Amniotic epithelial cell (primary cell): ENCODE results near the gene ZDHHC1.
"Not testable (repeated sequence)": the region's sequence is repeated elsewhere in the genome, so short reads cannot be mapped to it uniquely, and the experiment has no call there.

Experiments used
- DNase-seq: peaks from one replicate; pipeline ENCODE4 v3.0.0-alpha.2; 2010; ENCODE audit warnings: low read depth

ZDHHC1 gene

DNA sequence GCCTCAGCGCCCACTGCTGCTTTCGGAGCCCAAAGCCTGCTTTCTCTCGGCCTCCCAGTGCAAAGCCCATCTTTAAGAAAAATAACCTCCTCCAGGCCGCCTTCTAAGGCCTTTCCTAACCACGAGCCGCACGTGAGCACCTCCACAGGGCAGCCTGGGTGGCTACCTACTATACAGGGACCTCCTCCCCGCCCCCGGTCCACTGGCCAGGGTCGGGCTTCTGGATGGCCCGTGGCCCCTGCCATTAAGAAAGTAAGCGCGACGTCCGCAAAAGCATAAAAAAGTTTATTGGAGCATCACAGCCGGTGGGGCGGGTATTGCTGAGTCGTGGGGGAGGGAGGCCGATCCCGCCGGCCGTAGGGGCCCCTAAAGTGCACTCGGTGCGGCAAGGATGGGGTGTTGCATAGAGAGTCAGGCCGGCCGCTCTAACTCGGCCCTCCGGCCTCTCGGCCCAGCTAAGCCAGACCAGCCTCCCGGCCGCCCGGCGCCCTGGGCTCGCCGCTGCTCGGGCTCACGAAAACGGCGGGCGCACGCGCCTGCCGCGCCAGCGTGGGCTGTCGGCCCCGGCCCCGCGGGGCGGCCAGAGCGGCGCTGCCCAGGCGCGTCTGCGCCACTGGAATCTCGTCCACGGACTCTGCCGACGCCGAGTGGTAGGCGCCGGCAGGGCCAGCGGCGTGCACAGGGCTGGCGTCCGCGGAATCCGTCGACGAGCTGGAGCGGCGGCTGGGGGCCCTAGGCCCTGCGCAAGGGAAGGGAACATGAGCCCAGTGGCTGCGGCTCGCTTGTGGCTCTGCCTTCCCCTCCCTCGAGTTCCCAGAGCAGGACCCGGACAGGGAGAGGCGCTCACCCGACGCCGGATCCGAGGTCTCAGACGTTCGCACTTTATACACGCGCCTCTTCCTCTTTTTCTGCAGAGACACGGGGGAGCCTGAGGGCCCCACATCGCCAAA lies 21.8 kb downstream of the ZDHHC1 start:
- no peak for DNase-seq

DNA sequence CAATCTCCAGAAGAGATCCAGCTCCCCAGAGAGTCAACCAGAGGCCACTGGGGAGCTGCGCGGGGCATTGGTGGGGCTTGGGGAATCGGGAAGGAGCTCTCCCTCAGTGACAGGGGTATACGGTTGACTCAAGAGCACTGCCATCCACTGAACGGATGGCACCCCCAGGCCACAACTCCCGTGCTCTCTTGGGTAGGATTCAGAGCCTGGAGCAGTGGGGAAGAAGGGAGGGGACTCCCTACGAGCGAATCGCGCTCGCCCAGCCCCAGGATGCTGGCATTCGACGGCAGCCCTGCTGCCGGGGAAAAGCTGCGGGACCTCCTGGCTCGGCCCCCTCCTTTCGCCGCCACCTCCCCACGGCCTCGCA lies 22.5 kb downstream of the ZDHHC1 start:
- DNase-seq, result no peak

DNA sequence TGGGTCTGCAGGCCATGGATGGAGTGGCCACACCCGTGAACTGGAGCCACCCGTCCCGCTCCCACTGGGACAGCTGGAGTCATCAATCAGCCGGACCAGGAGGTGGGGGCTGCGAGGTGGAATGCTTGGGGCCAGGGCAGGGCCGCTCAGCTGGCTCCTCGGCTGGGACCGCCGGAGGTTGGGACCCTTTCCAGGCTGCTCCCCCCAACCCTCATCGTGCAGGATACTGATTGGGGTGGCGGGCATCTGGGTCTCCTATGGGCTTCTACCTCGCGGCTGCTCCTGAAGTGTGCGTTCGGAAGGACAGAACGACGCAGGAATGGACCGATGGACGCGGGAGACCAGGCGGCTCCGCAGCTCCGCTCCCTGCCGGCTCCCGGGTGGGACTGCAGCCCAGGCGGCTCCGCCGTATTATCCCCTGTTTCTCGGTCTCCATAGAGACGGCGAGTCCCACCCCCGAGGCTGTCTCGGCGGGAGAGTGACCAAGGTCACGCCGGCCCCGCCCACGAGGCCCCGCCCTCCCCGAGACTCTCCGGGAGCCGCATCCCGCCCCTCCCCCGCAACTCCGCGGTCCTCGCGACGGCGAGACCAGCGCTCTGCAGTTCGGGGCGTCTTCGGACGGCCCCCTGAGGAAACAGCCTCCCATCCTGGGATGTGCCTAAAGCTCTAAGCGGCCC lies 23.0 kb downstream of the ZDHHC1 start, which contains the start of gene TPPP3:
Gene TPPP3, minus strand, starts transcription at position 388 of the 677 bp plus-strand sequence. CDS start 2,387 bp downstream, outside the sequence.
- peak; percentile 62 for DNase-seq

DNA sequence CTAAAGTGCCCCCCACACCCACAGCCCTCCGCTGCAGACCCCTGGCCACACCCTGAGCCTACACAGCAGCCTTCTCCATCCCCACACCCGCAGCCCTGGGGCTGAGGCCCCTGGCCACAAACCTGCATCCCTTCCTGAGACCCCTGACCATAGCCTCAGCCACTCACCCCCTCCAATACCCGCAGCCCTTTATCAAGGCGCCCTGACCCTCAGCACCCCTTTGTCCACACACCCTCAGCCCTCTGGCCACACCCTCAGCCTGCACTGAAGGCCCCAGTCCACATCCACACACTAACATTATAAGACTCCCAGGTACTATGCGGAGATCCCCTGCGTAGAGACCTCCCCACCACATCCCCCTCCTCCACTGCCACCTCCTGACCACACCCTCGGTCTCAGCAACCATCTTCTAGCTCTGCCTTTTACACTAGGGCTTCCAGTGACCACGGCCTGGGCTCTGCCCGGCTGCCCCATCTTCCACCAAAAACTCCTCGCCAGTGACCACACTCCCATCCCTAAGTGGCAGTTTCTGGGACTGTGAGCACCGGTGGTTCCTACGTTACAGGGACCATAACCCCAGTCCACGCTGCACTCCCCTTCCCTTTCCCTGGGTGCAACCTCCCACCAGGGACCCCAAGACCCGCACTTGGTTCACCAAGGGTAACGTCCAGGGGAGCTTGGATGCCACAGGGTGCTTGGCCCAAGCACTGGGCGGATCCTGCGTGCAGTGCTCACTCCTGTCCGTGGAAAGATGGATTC lies 23.8 kb downstream of the ZDHHC1 start:
- DNase-seq, result no peak

DNA sequence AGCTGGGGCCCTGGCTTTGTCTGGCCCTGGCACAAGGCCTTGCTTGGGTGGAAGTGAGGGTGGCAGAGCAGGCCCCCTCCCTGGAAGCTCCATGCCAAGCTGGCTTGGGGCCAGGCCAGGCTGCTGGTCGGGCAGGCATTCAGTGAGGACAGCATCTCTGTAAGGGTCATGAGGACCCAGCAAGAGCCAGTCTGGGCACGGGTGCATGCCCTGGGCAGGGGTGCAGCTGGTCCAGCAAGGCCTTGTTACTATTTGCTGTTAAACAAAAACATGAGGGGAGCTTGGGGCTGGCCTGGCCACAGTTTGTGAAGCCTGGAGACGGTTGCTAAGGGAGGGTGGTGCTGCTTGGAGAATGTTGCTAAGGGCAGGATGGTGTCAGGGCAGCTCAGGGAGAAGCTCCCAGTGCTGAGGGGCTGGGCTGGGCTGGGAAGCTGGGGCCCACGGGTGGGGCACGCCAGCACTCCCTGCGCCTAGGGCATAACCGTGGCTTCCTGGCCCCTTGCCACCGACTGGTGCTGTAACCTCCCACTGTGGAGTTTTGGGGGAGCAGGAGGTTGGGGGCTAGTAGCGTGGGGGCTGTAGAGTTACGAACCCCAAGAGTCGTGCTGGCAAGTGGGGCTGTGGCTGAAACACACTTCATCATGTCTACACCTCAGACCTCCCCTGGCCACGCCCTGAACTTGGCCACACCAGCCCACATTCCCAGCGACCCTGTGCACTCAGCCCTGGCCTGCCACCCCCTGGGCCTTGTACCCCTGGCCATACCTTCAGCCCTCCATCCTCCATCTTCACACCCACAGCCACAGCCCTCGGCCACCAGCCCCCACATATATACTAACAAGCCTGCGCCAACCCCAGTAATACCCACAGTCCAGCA lies 24.6 kb downstream of the ZDHHC1 start:
- no peak for DNase-seq

DNA sequence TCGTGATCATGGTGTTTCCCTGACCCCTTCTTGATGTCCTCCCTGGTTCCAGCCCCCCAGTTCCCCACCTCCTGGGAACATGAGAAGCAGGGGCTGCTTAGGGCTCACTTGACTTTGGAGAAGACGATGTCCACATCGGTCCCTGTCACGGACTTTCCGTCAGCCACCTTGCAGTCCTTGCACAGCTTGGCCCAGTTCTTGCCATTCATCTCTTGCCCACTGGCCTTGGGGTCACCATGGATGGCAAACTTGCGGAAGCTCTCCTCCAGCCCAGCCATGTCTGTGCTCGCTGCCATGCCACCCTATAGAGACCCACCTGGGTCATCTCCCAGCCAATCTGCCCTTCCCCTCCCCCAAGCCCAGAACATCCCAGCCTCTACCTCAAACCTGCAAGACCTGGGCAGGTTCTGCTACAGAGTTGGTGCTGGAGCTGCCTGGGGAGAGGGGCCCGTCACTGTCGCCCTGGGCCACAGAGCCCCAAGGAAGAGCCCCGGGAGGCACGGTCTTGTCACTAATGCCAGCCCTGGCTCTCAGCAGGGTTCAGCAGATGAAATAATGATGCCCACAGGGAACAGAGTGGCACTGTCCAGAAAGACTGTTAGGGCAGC lies 25.4 kb downstream of the ZDHHC1 start:
- DNase-seq, result no peak

DNA sequence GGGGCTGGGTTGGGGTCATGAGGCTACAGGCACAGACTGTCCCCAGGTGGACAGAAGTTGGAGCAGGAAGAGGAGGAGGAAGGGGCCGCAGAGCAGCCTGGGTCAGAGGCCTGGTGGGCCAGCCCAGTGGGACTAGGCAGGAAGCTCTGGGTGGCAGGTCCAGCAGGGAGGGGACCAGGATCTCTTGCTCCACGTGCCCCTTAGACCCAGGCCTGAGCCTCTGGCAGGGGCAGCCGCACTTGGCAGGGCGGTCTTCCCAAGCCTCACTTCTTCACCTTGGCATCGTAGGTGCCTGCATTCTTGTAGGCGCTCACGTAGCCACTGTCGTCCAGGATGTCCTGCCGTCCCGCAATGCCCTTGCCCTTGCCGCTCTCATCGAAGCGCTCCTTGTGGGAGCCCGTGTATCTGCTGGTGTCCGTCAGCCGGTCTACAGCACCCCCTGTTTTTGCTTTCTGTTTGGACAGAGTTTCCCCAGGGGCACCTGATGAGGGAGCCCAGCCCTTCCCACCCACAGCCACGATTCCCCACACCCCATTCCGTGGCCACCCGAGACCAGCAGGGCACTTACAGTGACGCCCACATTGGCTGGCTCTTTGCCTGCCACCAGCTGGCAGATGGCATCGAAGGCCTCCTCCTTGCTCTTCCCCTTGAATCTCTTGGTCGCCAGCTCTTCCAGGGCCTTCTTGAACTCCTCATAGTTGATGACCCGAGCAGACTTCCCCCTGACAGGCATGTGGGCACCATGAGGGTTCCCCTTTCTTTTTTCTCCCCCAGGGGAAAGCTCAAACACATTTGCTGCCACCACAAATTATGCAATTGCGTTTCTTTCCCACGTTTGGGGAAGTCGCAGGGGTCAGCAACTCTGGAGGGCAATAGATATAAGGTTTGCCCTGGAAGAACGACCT lies 26.1 kb downstream of the ZDHHC1 start:
- DNase-seq, result no peak

DNA sequence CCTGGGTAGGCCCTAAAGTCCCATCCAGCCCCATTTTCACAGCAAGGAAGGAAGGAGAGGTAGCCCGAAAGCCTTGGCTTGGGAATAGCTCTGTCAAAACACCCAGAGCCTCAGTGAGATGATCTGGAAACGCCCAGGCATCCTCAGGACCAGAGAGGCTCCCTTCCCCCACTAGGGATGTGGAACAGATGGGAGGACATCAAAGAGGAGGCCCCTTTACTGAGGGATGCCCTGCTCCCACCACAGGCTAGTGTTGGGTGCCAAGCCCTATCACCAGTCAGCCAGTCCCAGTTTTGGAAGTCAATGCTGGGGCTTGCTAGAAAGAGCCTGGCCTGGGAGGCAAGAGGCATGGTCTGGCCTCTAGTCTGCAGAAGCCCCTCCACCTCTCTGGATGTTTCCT lies 27.7 kb downstream of the ZDHHC1 start:
- no peak for DNase-seq

DNA sequence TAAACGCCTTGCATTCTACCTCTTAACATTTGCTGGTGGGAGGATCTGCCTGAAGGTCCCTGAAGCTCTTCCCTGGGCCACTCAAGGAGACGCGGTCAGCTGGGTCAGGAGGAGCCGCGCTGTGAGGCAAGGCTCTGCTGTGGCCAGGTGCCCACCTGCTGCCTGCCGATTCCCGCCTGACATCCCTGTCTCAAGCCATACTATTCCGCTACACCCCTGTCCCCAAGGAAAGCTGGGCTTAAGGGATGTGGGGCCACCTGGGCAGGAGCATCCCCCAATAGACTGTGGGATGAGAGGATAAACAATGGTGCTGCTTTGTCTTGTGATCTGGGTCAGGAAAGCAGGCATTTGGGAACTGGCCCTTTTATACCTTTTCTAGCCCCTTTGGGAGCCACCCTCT lies 28.1 kb downstream of the ZDHHC1 start:
- no peak for DNase-seq

DNA sequence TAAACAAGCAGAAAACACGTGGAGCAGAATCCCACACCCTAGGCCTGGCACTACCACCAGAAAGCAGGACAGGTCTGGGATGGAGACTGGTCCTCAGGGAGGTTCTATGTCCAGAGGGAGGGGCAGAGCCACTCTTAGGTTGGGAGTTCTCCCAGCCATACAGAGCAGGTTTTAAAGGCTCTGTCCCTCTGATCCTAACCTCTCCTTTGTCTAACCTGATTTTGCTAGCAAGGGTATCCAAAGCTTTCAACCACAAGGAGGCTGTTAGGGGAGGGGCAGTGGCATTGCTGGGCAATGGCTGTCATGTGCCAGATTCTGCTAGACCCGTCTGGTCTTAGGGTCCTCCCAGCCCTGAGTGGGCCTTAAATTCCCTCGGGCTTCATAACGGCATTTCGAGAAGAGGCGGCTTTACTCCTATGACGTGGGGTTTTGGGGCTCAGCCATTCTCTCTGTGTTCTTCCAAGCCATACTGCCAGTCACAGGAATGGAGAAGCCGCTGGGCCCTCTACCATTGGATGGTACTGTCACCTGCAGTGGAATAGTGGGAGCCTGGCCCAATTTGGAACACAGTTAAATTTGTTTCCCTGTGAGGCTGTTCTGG lies 28.7 kb downstream of the ZDHHC1 start:
- DNase-seq, result no peak

DNA sequence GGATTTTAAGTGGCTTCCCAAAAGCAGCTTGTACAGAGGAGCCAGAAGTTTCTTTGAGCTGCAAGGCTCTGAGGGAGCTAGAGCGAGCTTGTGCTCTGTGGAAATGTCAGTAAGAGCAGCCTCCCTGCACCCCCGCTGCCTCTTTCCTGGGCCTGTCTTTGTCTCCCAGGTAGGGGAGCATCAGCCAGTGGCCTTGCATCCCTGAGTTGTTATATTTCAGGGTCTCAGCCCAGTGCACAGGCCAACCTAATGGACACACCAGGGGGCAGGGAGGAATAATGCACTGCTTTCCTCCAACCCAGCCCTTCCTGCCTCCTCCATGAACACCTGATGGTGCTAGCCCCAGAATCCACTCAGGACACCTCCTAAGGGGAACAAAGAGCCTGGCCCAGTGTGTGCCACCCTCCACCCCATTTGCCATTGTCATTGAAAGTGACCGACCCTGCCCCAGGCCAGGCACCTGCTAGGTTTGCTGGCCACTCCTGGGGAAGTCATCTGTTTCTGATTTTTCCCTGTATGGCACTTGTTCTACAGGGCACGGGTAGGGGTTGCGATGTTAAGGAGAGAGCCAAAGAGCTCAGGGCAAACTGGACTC lies 29.3 kb downstream of the ZDHHC1 start:
- no peak for DNase-seq

DNA sequence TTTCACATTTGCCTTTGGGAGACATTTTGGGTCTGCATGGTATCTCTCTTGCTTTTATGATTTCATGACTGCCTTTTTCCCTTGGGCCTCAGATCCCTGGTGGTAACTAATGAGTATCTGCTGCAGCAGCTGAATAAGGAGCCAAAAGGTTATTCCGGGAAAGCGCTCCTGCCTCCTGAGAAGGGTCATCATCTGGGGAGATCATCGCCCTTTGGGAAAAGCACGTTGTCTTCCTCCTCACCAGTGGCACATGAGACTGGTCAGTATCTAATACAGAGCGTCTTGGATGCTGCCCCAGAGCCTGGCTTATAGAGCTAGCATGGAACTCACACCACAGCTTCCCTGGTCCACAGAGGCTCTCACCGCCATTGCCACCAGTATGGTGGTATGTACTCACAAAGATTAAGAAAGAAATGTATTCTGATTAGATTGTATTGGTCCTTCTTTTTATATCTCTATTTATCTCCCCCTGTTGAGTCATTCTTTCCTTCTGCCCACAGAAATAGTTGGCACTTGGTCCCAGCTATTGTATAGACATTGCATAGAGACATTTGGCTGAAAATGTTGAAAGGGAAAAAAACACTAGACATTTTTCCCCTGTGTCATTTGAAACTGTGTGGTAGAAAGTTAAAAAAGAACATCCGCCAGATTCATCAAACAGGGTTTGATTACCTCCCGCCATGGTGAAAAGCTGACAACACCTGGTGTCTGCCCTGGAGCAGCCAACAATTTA lies 31.3 kb downstream of the ZDHHC1 start:
- no peak for DNase-seq

DNA sequence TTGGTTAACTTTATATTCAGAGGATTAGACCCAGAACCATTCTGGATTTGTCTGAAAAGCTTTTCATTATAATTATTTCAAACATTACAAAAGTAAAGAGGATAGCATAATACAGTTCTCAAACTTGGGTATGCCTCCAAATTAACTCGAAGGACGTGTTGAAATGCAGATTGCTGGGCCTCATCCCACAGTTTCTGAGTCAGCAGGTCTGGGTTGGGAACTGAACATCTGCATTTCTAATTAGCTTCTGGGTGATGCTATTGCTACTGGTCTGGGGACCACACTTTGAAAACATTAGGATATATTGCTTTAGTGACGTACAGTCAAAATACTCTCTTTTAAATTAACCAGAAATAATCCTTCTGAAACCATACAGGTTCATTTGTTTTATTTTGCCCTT lies 33.0 kb downstream of the ZDHHC1 start:
- no peak for DNase-seq

DNA sequence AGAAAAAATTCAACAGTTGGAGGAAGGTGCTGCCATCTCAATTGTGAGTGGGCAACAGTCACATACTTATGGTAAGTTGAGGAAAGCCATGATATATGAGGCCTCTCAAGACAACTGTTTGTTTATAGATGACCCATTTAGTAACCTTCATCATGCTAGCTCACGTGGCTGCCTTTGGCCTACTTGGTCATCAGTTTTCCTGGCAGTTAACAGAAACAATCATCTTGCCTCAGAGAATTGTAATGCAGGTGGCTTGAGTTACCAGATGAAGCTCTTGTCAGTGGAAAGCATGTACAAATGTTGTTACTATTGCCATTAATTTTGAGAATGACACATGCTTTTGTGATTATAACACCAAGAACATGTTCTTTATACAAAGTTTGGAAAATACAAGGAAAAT lies 37.6 kb downstream of the ZDHHC1 start:
- DNase-seq, result peak; percentile 24

DNA sequence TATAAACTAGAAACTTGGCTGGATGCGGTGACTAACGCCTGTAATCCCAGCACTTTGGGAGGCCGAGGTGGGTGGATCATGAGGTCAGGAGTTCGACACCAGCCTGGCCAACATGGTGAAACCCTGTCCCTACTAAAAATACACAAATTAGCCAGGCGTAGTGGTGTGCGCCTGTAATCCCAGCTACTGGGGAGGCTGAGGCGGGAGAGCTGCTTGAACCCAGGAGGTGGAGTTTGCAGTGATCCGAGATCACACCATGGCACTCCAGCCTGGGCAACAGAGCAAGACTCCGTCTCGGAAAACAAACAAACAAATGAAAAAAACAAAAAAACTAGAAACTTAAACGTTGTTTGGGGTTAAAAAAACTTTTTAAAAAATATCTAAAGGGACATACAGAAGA lies 40.3 kb downstream of the ZDHHC1 start:
- not testable (repeated sequence) for DNase-seq

DNA sequence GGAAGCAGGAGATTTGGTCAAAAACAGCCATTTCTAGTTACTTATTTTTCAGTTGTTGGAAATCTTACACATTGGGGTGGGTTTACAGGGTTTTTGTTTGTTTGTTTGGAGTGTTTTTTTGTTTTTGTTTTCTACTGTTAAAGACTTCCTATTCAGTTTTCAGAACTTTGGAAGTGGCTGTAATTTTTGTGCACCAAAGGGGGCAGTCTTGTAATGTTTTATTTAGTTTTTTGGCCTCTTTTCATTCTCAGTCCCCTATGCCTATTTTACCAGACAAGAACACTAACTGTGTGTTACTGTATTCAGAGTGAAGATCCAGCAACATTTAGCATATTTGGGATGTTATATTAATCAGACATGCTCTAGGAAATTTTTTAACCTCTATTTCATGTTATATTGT lies 43.6 kb downstream of the ZDHHC1 start:
- peak; percentile 15 for DNase-seq

DNA sequence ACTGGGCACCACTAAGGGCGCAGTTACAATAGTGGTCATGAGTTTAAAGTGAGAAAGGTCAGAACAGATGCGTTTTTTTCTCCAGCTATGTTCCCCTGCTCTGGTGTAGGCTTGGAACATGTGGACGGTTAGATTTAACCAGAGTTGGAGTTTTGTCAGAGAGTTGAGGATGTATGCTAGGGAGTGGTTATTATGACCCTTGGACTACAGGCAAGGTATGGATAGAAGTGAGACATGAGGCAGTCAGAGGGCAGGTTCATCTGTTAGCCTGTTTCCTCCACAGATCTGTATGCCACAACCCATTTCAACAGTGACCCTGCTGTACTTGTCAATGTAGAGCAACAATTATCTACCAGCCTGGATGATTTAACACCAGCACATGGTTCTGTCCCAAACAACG lies 45.6 kb downstream of the ZDHHC1 start:
- DNase-seq, result no peak

DNA sequence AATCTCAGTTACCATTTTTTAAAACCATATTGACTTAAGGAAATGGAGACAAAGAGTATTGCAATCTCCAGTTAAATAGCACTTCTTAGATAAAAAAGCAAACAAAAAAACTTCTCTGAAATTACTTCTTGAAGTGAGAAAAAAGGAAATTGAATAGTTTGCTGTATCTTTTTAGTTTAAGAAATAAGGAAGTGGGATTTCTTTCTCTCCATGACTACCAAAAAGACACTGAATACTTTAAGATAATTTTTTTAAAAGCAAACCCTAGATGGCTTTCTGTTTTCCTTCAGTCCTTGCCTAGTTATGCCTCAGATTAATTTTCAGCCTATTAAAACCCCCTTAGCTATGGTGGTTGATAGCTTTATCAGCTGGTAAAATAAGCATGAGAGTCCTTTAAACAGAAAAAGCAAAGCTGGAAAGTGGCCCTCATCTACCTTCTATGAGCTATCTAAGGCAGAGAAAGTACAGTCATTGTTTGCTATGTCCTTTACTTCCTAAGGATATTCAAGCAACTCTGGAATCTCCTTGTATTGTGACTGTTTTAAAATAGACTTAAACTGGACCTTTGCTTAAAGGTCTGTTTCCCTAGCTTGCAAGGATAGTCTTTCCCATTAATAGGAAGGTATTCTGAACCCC lies 51.6 kb downstream of the ZDHHC1 start:
- no peak for DNase-seq
